Omental fat pad (tissue), 4 donors: ENCODE measurements around the gene VWC2L. TPM values are rescaled to one million over a fixed set of nuclear protein-coding genes. Genes with fewer than 3 reads are reported as not detected.

Experiments
- ATAC-seq: fragments of 150-250 bp; one replicate; pipeline ENCODE4 v1.9.1; 2016; ENCODE audit warnings: mild to moderate bottlenecking, moderate library complexity; ENCODE audit not compliant: low FRiP score
- DNase-seq: peaks from one replicate; pipeline ENCODE4 v3.0.0-alpha.2; 2019; ENCODE audit warnings: low spot score
- total RNA-seq, 4 donors: library from RNA; depleted of rRNA; stranded (reverse); fragments of >200 nt; gene quantifications; one replicate each; pipeline ENCODE4 v1.1.0, GENCODE V29; 2016
- TF ChIP-seq, protein P1 (sequence below), 3 donors: fragments of 450-650 bp; IDR thresholded peaks; one replicate each; pipeline ENCODE4 v1.5.1; 2016 to 2017; ENCODE audit warnings: antibody characterized with exemption in 3 of 3, mild to moderate bottlenecking in 3 of 3, moderate library complexity in 2 of 3

VWC2L gene
- total RNA-seq, 4 donors from 2014 or later = not detected

DNA sequence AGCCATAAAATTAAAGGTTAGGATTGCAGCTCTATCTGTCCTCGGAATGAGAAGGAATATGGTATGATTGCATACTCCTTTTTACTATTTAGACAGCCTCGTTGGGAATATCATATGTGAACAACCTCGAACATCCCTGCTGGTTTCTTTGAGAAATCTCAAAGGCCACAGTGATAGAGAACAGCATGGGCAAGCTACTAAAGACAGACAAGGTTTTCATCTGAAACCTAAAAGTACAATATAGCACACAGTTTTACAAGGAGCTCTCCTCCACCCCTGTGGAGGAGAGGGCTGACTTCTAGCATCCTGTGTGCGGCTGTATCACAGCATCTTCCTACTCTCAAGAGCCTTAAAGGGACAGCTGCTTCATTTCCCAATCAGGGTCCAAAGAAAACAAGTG is 104.3 kb downstream of the VWC2L start:
- no peak for ATAC-seq
- DNase-seq = no peak
- TF ChIP-seq, protein P1, sequence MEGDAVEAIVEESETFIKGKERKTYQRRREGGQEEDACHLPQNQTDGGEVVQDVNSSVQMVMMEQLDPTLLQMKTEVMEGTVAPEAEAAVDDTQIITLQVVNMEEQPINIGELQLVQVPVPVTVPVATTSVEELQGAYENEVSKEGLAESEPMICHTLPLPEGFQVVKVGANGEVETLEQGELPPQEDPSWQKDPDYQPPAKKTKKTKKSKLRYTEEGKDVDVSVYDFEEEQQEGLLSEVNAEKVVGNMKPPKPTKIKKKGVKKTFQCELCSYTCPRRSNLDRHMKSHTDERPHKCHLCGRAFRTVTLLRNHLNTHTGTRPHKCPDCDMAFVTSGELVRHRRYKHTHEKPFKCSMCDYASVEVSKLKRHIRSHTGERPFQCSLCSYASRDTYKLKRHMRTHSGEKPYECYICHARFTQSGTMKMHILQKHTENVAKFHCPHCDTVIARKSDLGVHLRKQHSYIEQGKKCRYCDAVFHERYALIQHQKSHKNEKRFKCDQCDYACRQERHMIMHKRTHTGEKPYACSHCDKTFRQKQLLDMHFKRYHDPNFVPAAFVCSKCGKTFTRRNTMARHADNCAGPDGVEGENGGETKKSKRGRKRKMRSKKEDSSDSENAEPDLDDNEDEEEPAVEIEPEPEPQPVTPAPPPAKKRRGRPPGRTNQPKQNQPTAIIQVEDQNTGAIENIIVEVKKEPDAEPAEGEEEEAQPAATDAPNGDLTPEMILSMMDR (IDR thresholded peaks at IDR 0.05) = no peak

- TF ChIP-seq, protein P1 (IDR thresholded peaks at IDR 0.05) = no peak
- ATAC-seq (no peak), DNase-seq (no peak)
Measured at GRCh38 chr2:214519258-214519818, 108.5 kb downstream of the VWC2L start.

- TF ChIP-seq, protein P1 (IDR thresholded peaks at IDR 0.05) = no peak
- ATAC-seq (no peak), DNase-seq (no peak)
Measured at GRCh38 chr2:214529021-214529420, 118.2 kb downstream of the VWC2L start.

DNA sequence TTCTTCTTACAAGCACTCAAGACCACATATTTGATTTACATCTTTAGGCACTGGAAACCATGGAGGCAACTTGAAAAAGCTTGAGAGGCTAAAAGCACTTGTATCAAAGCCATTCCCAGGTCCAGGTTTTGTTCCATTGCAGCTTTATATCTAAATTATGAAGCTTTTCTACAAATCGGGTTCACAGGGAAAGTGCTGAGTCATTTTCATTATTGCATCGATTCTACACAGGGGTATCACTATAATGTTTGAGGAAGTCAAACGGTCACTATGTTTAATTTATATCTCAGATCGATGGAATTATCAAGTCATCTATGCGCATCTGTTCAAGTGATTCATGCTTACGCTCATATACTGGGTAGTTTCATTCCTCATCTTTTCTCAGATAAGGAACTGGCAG is 118.7 kb downstream of the VWC2L start:
- ATAC-seq = no peak
- TF ChIP-seq, protein P1 (IDR thresholded peaks at IDR 0.05) = no peak
- DNase-seq = no peak

- ATAC-seq (no peak), DNase-seq (no peak)
- TF ChIP-seq, protein P1 (IDR thresholded peaks at IDR 0.05) = no peak
Measured at GRCh38 chr2:214533541-214533940, 122.7 kb downstream of the VWC2L start.

- TF ChIP-seq, protein P1 (IDR thresholded peaks at IDR 0.05) = no peak
- DNase-seq (no peak), ATAC-seq (no peak)
Measured at GRCh38 chr2:214536625-214537024, 125.8 kb downstream of the VWC2L start.

GRCh38 chr2:214537929-214538328 is 127.1 kb downstream of the VWC2L start:
- TF ChIP-seq, protein P1 (IDR thresholded peaks at IDR 0.05) = no peak
- no peak for DNase-seq
- no peak for ATAC-seq
